Middle frontal gyrus (tissue), 1 donor: Measurements from ENCODE around the gene SF3A1.
A peak's percentile ranks its signal among the peaks of the same experiment; 100 is the strongest.
"Not testable (repeated sequence)": the region's sequence is repeated elsewhere in the genome, so short reads cannot be mapped to it uniquely, and the experiment has no call there.

Experiments
- DNase-seq: peaks from one replicate; pipeline ENCODE4 v3.0.0-alpha.2; 2015; ENCODE audit warnings: low spot score; ENCODE audit errors: extremely low spot score

Gene SF3A1

GRCh38 chr22:30356449-30357235 lies at the start of gene SF3A1, which contains the start of gene CCDC157:
SF3A1 (minus strand) TSS chr22:30356894; CDS start chr22:30356792, 102 bp downstream.
CCDC157 (plus strand) TSS chr22:30357007; CDS start chr22:30366001, 8,994 bp downstream.
- peak; percentile 91 for DNase-seq

GRCh38 chr22:30406400-30406799 lies 49.7 kb upstream of the SF3A1 start:
- no peak for DNase-seq

- no peak for DNase-seq
These were observed 49.0 kb upstream of the SF3A1 start for GRCh38 chr22:30405731-30406130.

- DNase-seq = no peak
These were observed 47.6 kb upstream of the SF3A1 start for GRCh38 chr22:30404307-30404706.

GRCh38 chr22:30402766-30403104 lies 46.0 kb upstream of the SF3A1 start:
- DNase-seq = not testable (repeated sequence)

- no peak for DNase-seq
These were observed 45.5 kb upstream of the SF3A1 start for GRCh38 chr22:30402028-30402765.

GRCh38 chr22:30401024-30401423 lies 44.3 kb upstream of the SF3A1 start:
- not testable (repeated sequence) for DNase-seq

GRCh38 chr22:30400159-30400558 lies 43.5 kb upstream of the SF3A1 start:
- DNase-seq = no peak

- DNase-seq = no peak
These were observed 43.0 kb upstream of the SF3A1 start for GRCh38 chr22:30399718-30400117.

- DNase-seq = no peak
These were observed 42.3 kb upstream of the SF3A1 start for GRCh38 chr22:30398685-30399680.

GRCh38 chr22:30397656-30398635 lies 41.3 kb upstream of the SF3A1 start:
- DNase-seq = no peak

- peak; percentile 48 for DNase-seq
These were observed 40.4 kb upstream of the SF3A1 start, which contains the start of gene SEC14L2 for GRCh38 chr22:30396871-30397655. SEC14L2 (plus strand) TSS chr22:30397018; CDS start chr22:30397117, 99 bp downstream.

GRCh38 chr22:30393885-30394284 lies 37.2 kb upstream of the SF3A1 start:
- no peak for DNase-seq

GRCh38 chr22:30393322-30393680 lies 36.6 kb upstream of the SF3A1 start:
- DNase-seq = no peak

- no peak for DNase-seq
These were observed 36.1 kb upstream of the SF3A1 start for GRCh38 chr22:30392661-30393321.

GRCh38 chr22:30390974-30391691 lies 34.4 kb upstream of the SF3A1 start:
- DNase-seq = peak; percentile 77

GRCh38 chr22:30386960-30387827 lies 30.5 kb upstream of the SF3A1 start, which contains the start of gene RNF215:
RNF215 (minus strand) TSS chr22:30387411; CDS start chr22:30387313, 98 bp downstream.
- DNase-seq = peak; percentile 80
